HG02852 (cell line): ENCODE data around the gene VPS9D1.
"Not testable (repeated sequence)": the region's sequence is repeated elsewhere in the genome, so short reads cannot be mapped to it uniquely, and the experiment has no call there.

Source experiments
- ATAC-seq: cut with Tn5 transposase; IDR thresholded peaks from one replicate; pipeline ENCODE4 v1.9.1; 2021; ENCODE audit warnings: mild to moderate bottlenecking, moderate library complexity; ENCODE audit not compliant: unreplicated experiment

Gene VPS9D1

GRCh38 chr16:89695086-89695874 is 25.4 kb downstream of the VPS9D1 start:
- no peak for ATAC-seq

GRCh38 chr16:89694784-89695085 is 26.0 kb downstream of the VPS9D1 start:
- ATAC-seq = not testable (repeated sequence)

GRCh38 chr16:89693931-89694783 is 26.5 kb downstream of the VPS9D1 start:
- no peak for ATAC-seq

GRCh38 chr16:89693289-89693731 is 27.4 kb downstream of the VPS9D1 start:
- ATAC-seq = no peak

- no peak for ATAC-seq
Measured at GRCh38 chr16:89691986-89692569, 28.6 kb downstream of the VPS9D1 start.

GRCh38 chr16:89691231-89691985 is 29.3 kb downstream of the VPS9D1 start:
- no peak for ATAC-seq

- no peak for ATAC-seq
Measured at GRCh38 chr16:89690392-89690901, 30.3 kb downstream of the VPS9D1 start.

GRCh38 chr16:89689621-89690020 is 31.1 kb downstream of the VPS9D1 start:
- ATAC-seq = not testable (repeated sequence)

GRCh38 chr16:89689142-89689541 is 31.6 kb downstream of the VPS9D1 start:
- no peak for ATAC-seq

- ATAC-seq = no peak
Measured at GRCh38 chr16:89688395-89688794, 32.3 kb downstream of the VPS9D1 start.

- ATAC-seq = peak; percentile 24
Measured at GRCh38 chr16:89687092-89687940, 33.4 kb downstream of the VPS9D1 start.

GRCh38 chr16:89686520-89687091 is 34.1 kb downstream of the VPS9D1 start, which contains the start of gene CDK10:
Gene CDK10 (plus strand): TSS chr16:89686689. CDS start chr16:89686711, 22 bp downstream.
- peak; percentile 85 for ATAC-seq

- ATAC-seq = no peak
Measured at GRCh38 chr16:89685916-89686315, 34.8 kb downstream of the VPS9D1 start.

- ATAC-seq = no peak
Measured at GRCh38 chr16:89678258-89678657, 42.4 kb downstream of the VPS9D1 start.

GRCh38 chr16:89672177-89672941 is 48.3 kb downstream of the VPS9D1 start:
- ATAC-seq = no peak

- ATAC-seq = not testable (repeated sequence)
Measured at GRCh38 chr16:89671565-89671964, 49.1 kb downstream of the VPS9D1 start.

- no peak for ATAC-seq
Measured at GRCh38 chr16:89670496-89671431, 49.9 kb downstream of the VPS9D1 start.
